GM18909 (cell line): ENCODE data around the gene TAF4B.
"Not testable (repeated sequence)": the region's sequence is repeated elsewhere in the genome, so short reads cannot be mapped to it uniquely, and the experiment has no call there.

ENCODE experiments used
- ATAC-seq: cut with Tn5 transposase; IDR thresholded peaks from one replicate; pipeline ENCODE4 v1.9.1; 2021; ENCODE audit warnings: mild to moderate bottlenecking; ENCODE audit not compliant: unreplicated experiment, poor library complexity

Gene TAF4B

GRCh38 chr18:26226229-26227050 is at the start of gene TAF4B:
TSS of gene TAF4B (plus strand) at chr18:26226445. CDS start at chr18:26226934, 489 bp downstream.
- ATAC-seq: peak; percentile 89

- peak; percentile 63 for ATAC-seq
Measured at GRCh38 chr18:26181343-26181826, 44.9 kb upstream of the TAF4B start.

- no peak for ATAC-seq
Measured at GRCh38 chr18:26183395-26184112, 42.7 kb upstream of the TAF4B start.

GRCh38 chr18:26185267-26185666 is 41.0 kb upstream of the TAF4B start:
- ATAC-seq: no peak

- peak; percentile 88 for ATAC-seq
Measured at GRCh38 chr18:26190506-26190905, 35.7 kb upstream of the TAF4B start.

- ATAC-seq: no peak
Measured at GRCh38 chr18:26192233-26192632, 34.0 kb upstream of the TAF4B start.

GRCh38 chr18:26196605-26197004 is 29.6 kb upstream of the TAF4B start:
- no peak for ATAC-seq

GRCh38 chr18:26202001-26202400 is 24.2 kb upstream of the TAF4B start:
- not testable (repeated sequence) for ATAC-seq

- ATAC-seq: no peak
Measured at GRCh38 chr18:26205318-26205717, 20.9 kb upstream of the TAF4B start.

- no peak for ATAC-seq
Measured at GRCh38 chr18:26206488-26206887, 19.8 kb upstream of the TAF4B start.

GRCh38 chr18:26207937-26208336 is 18.3 kb upstream of the TAF4B start:
- no peak for ATAC-seq

GRCh38 chr18:26208977-26209376 is 17.3 kb upstream of the TAF4B start:
- ATAC-seq: no peak

GRCh38 chr18:26210147-26210546 is 16.1 kb upstream of the TAF4B start:
- ATAC-seq: no peak

GRCh38 chr18:26215247-26215970 is 10.8 kb upstream of the TAF4B start:
- ATAC-seq: peak; percentile 93

- ATAC-seq: no peak
Measured at GRCh38 chr18:26225022-26225693, 1.1 kb upstream of the TAF4B start.

GRCh38 chr18:26225915-26226228 is 373 bp upstream of the TAF4B start:
- no peak for ATAC-seq

- no peak for ATAC-seq
Measured at GRCh38 chr18:26227051-26227670, 916 bp downstream of the TAF4B start.

- ATAC-seq: no peak
Measured at GRCh38 chr18:26228562-26229260, 2.5 kb downstream of the TAF4B start.

GRCh38 chr18:26230497-26230896 is 4.3 kb downstream of the TAF4B start:
- no peak for ATAC-seq
